ENCODE measurements around the gene RTL1.

The RTL1 gene

GRCh38 chr14:100898465-100898864, 5.1 kb downstream of the RTL1 start:
- DNase-seq, result peak; percentile 18

- DNase-seq, result no peak
These were observed 7.0 kb downstream of the RTL1 start for GRCh38 chr14:100896369-100897060.

GRCh38 chr14:100895411-100895810, 8.1 kb downstream of the RTL1 start:
- no peak for DNase-seq

GRCh38 chr14:100894416-100894815, 9.1 kb downstream of the RTL1 start:
- no peak for DNase-seq

- no peak for DNase-seq
These were observed 9.8 kb downstream of the RTL1 start for GRCh38 chr14:100893760-100894159.

- DNase-seq, result no peak
These were observed 10.3 kb downstream of the RTL1 start for GRCh38 chr14:100893228-100893601.

- no peak for DNase-seq
These were observed 10.9 kb downstream of the RTL1 start for GRCh38 chr14:100892496-100893227.

GRCh38 chr14:100891501-100892445, 11.7 kb downstream of the RTL1 start:
- DNase-seq, result no peak

- no peak for DNase-seq
These were observed 12.5 kb downstream of the RTL1 start for GRCh38 chr14:100891051-100891450.

GRCh38 chr14:100890061-100890850, 13.3 kb downstream of the RTL1 start:
- no peak for DNase-seq

- no peak for DNase-seq
These were observed 13.9 kb downstream of the RTL1 start for GRCh38 chr14:100889641-100890040.

- peak; percentile 10 for DNase-seq
These were observed 14.7 kb downstream of the RTL1 start for GRCh38 chr14:100888789-100889315.

- DNase-seq, result no peak
These were observed 15.7 kb downstream of the RTL1 start for GRCh38 chr14:100887728-100888335.

GRCh38 chr14:100885617-100886016, 17.9 kb downstream of the RTL1 start:
- DNase-seq, result no peak

GRCh38 chr14:100885196-100885595, 18.3 kb downstream of the RTL1 start:
- DNase-seq, result no peak

GRCh38 chr14:100884456-100884855, 19.1 kb downstream of the RTL1 start:
- DNase-seq, result no peak

- DNase-seq, result no peak
These were observed 19.8 kb downstream of the RTL1 start for GRCh38 chr14:100883789-100884101.

- no peak for DNase-seq
These were observed 20.3 kb downstream of the RTL1 start for GRCh38 chr14:100882991-100883788.

- DNase-seq, result no peak
These were observed 21.2 kb downstream of the RTL1 start for GRCh38 chr14:100882026-100882967.

All from NCI-H69 (cell line).